Muscle layer of colon (tissue), 2 donors: ENCODE results near the gene ARNT2.

ENCODE experiments used
- H3K27ac ChIP-seq: one replicate; pipeline ENCODE4 v1.7.0; 2013; ENCODE audit warnings: low read depth, mild to moderate bottlenecking, low read length, moderate library complexity
- H3K27me3 ChIP-seq, 2 donors: one replicate each; pipeline ENCODE4 v1.7.0; 2013; ENCODE audit warnings: low read length in 2 of 2, mild to moderate bottlenecking in 2 of 2; ENCODE audit not compliant: insufficient read depth in 2 of 2, control insufficient read depth in 1 of 2
- H3K36me3 ChIP-seq: one replicate; pipeline ENCODE4 v1.7.0; 2013; ENCODE audit warnings: mild to moderate bottlenecking, low read length; ENCODE audit not compliant: insufficient read depth
- H3K4me1 ChIP-seq: one replicate; pipeline ENCODE4 v1.7.0; 2013; ENCODE audit warnings: mild to moderate bottlenecking, low read length; ENCODE audit not compliant: insufficient read depth
- H3K4me3 ChIP-seq, 2 donors: one replicate each; pipeline ENCODE4 v1.7.0; 2013; ENCODE audit warnings: low read length in 2 of 2, low read depth in 1 of 2, mild to moderate bottlenecking in 1 of 2, moderate library complexity in 1 of 2
- H3K9ac ChIP-seq: one replicate; pipeline ENCODE4 v1.7.0; 2013; ENCODE audit warnings: low read length
- H3K9me3 ChIP-seq: one replicate; pipeline ENCODE4 v1.7.0; 2013; ENCODE audit warnings: mild to moderate bottlenecking, low read length
- donor health status: abdominal sarcoma.
- donor health status: Adenocarcinoma of cecum.

Gene ARNT2

GRCh38 chr15:80411788-80412288, 7.7 kb downstream of the ARNT2 start:
- no peak overlapping the region for H3K27ac ChIP-seq
- H3K9ac ChIP-seq = no peak overlapping the region
- H3K36me3 ChIP-seq = no peaks in the 10 kb centered on the region
- H3K27me3 ChIP-seq = no peaks in the 10 kb centered on the region
- no peaks in the 10 kb centered on the region for H3K9me3 ChIP-seq
- H3K4me3 ChIP-seq = no peak overlapping the region
- H3K4me1 ChIP-seq = no peaks in the 10 kb centered on the region

- no peaks in the 10 kb centered on the region for H3K9me3 ChIP-seq
- no peak overlapping the region for H3K27ac ChIP-seq
- H3K27me3 ChIP-seq = no peaks in the 10 kb centered on the region
- no peak overlapping the region for H3K9ac ChIP-seq
- peaks cover 2% of the 10 kb centered on the region for H3K4me1 ChIP-seq
- no peaks in the 10 kb centered on the region for H3K36me3 ChIP-seq
- H3K4me3 ChIP-seq = no peak overlapping the region
These were observed 10.6 kb downstream of the ARNT2 start for GRCh38 chr15:80414546-80415357.

- no peaks in the 10 kb centered on the region for H3K9me3 ChIP-seq
- no peaks in the 10 kb centered on the region for H3K36me3 ChIP-seq
- H3K9ac ChIP-seq = no peak overlapping the region
- H3K4me1 ChIP-seq = peaks cover 4% of the 10 kb centered on the region
- no peaks in the 10 kb centered on the region for H3K27me3 ChIP-seq
- H3K27ac ChIP-seq = no peak overlapping the region
- H3K4me3 ChIP-seq = no peak overlapping the region
These were observed 11.1 kb downstream of the ARNT2 start for GRCh38 chr15:80415358-80415670.

GRCh38 chr15:80416702-80417101, 12.5 kb downstream of the ARNT2 start:
- Histone ChIP-seq H3K4me3 (no peak overlapping the region), H3K9me3 (no peaks in the 10 kb centered on the region), H3K27me3 (no peaks in the 10 kb centered on the region), H3K4me1 (peaks cover 4% of the 10 kb centered on the region), H3K36me3 (no peaks in the 10 kb centered on the region), H3K9ac (no peak overlapping the region), H3K27ac (no peak overlapping the region)

- no peak overlapping the region for H3K27ac ChIP-seq
- no peaks in the 10 kb centered on the region for H3K27me3 ChIP-seq
- H3K9me3 ChIP-seq = no peaks in the 10 kb centered on the region
- H3K36me3 ChIP-seq = no peaks in the 10 kb centered on the region
- H3K4me1 ChIP-seq = peaks cover 4% of the 10 kb centered on the region
- H3K4me3 ChIP-seq = no peak overlapping the region
- no peak overlapping the region for H3K9ac ChIP-seq
These were observed 14.8 kb downstream of the ARNT2 start for GRCh38 chr15:80418892-80419537.

GRCh38 chr15:80419546-80419945, 15.4 kb downstream of the ARNT2 start:
- Histone ChIP-seq H3K27me3 (no peaks in the 10 kb centered on the region), H3K9me3 (no peaks in the 10 kb centered on the region), H3K36me3 (no peaks in the 10 kb centered on the region), H3K9ac (no peak overlapping the region), H3K4me1 (peaks cover 4% of the 10 kb centered on the region), H3K27ac (no peak overlapping the region), H3K4me3 (no peak overlapping the region)

GRCh38 chr15:80420658-80421057, 16.5 kb downstream of the ARNT2 start:
- Histone ChIP-seq H3K27ac (no peak overlapping the region), H3K27me3 (no peaks in the 10 kb centered on the region)

GRCh38 chr15:80423215-80423614, 19.0 kb downstream of the ARNT2 start:
- Histone ChIP-seq H3K9ac (no peak overlapping the region), H3K4me3 (no peak overlapping the region), H3K27ac (no peak overlapping the region), H3K9me3 (no peaks in the 10 kb centered on the region), H3K36me3 (no peaks in the 10 kb centered on the region), H3K27me3 (no peaks in the 10 kb centered on the region), H3K4me1 (peaks cover 4% of the 10 kb centered on the region)

More at GRCh38 chr15:80420658-80421057, 16.5 kb downstream of the ARNT2 start:
- no peaks in the 10 kb centered on the region for H3K36me3 ChIP-seq
- no peaks in the 10 kb centered on the region for H3K9me3 ChIP-seq
- H3K9ac ChIP-seq = no peak overlapping the region
- H3K4me3 ChIP-seq = no peak overlapping the region
- H3K4me1 ChIP-seq = peaks cover 4% of the 10 kb centered on the region

- Histone ChIP-seq H3K4me3 (no peak overlapping the region), H3K36me3 (no peaks in the 10 kb centered on the region), H3K9ac (no peak overlapping the region), H3K27me3 (no peaks in the 10 kb centered on the region), H3K4me1 (peaks cover 4% of the 10 kb centered on the region), H3K9me3 (no peaks in the 10 kb centered on the region), H3K27ac (no peak overlapping the region)
These were observed 20.2 kb downstream of the ARNT2 start for GRCh38 chr15:80424381-80424780.

GRCh38 chr15:80426316-80426715, 22.1 kb downstream of the ARNT2 start:
- Histone ChIP-seq H3K27ac (no peak overlapping the region), H3K9ac (no peak overlapping the region), H3K4me1 (no peaks in the 10 kb centered on the region), H3K4me3 (no peak overlapping the region), H3K9me3 (no peaks in the 10 kb centered on the region), H3K36me3 (no peaks in the 10 kb centered on the region), H3K27me3 (no peaks in the 10 kb centered on the region)

GRCh38 chr15:80429964-80430363, 25.8 kb downstream of the ARNT2 start:
- Histone ChIP-seq H3K4me3 (no peak overlapping the region), H3K27ac (no peak overlapping the region), H3K27me3 (no peaks in the 10 kb centered on the region), H3K36me3 (no peaks in the 10 kb centered on the region), H3K9me3 (no peaks in the 10 kb centered on the region), H3K4me1 (no peaks in the 10 kb centered on the region), H3K9ac (no peak overlapping the region)
